GM10266 (cell line): ENCODE results near the gene TMEM135.

Source experiments
- DNase-seq: peaks from one replicate; pipeline ENCODE4 v3.0.0; 2012; ENCODE audit errors: extremely low spot score
- TF ChIP-seq, protein P1 (sequence below): IDR thresholded peaks from 2 replicates; pipeline ENCODE4 v1.5.1; 2012; ENCODE audit warnings: mild to moderate bottlenecking, low read depth; ENCODE audit not compliant: control insufficient read depth, insufficient read depth; ENCODE audit errors: missing control alignments

The TMEM135 gene

DNA sequence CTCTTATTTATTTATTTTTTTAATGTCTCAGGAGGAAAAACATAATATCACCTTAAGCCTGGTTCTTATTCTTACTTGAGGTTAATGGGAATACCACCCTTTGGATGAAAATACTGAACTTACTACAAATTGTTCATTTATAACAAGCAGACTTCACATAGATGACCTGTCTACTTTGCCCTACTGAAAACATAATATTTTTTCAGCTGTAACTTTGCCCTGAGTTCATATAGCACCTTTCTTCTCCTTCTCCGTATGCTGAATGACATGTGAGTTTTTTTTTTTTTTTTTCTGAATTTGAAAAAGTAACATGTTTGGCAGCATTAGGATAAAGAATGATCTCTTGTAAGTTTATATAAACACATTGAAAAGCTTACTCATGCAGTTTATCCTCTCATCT lies 186.8 kb downstream of the TMEM135 start:
- DNase-seq, result no peak

GRCh38 chr11:87228820-87229219 lies 191.1 kb downstream of the TMEM135 start:
- TF ChIP-seq, protein P1, sequence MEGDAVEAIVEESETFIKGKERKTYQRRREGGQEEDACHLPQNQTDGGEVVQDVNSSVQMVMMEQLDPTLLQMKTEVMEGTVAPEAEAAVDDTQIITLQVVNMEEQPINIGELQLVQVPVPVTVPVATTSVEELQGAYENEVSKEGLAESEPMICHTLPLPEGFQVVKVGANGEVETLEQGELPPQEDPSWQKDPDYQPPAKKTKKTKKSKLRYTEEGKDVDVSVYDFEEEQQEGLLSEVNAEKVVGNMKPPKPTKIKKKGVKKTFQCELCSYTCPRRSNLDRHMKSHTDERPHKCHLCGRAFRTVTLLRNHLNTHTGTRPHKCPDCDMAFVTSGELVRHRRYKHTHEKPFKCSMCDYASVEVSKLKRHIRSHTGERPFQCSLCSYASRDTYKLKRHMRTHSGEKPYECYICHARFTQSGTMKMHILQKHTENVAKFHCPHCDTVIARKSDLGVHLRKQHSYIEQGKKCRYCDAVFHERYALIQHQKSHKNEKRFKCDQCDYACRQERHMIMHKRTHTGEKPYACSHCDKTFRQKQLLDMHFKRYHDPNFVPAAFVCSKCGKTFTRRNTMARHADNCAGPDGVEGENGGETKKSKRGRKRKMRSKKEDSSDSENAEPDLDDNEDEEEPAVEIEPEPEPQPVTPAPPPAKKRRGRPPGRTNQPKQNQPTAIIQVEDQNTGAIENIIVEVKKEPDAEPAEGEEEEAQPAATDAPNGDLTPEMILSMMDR, result no peak

More for the DNA sequence above, 186.8 kb downstream of the TMEM135 start:
- TF ChIP-seq, protein P1, result no peak

GRCh38 chr11:87230995-87231394 lies 193.3 kb downstream of the TMEM135 start:
- DNase-seq, result no peak
- TF ChIP-seq, protein P1, result no peak

More at GRCh38 chr11:87228820-87229219, 191.1 kb downstream of the TMEM135 start:
- DNase-seq, result no peak

DNA sequence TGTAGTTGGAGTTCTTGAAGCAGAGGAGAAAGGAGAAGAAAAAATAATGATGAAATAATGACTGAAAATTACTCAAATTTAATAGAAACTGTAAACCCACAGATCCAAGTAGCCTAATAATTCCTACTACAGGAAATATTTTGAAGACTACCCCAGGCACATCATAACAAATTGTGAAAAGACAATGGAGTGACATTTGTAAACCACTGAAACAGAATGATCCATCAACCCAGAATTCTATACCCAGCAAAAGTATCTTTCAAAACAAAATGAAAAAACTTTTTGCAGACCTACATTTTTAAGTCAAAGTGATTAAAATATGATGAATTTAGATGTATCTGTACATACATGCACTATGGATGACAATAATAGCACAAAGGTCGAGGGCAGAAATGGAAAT lies 194.6 kb downstream of the TMEM135 start:
- DNase-seq, result no peak
- TF ChIP-seq, protein P1, result no peak

DNA sequence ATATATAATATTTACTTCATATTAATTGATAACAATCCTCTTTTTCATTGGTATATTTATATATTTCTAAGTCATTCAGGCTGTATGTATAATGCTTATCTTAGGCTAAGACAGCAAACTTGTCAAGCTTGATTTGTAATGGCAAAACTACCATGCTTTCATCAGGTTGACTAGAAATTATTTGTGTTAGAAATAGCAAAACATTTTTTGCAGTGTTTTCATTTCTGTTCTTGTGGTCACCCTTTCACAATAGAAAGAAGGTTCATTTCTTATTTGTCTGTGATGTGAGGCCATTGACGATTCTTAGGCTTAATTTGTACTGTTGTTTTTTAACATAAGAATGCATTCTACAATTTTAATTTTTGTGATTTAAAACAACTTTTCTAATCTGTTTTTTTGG lies 197.6 kb downstream of the TMEM135 start:
- DNase-seq, result no peak
- TF ChIP-seq, protein P1, result no peak

GRCh38 chr11:87236368-87236767 lies 198.6 kb downstream of the TMEM135 start:
- DNase-seq, result no peak
- TF ChIP-seq, protein P1, result no peak

- no peak for DNase-seq
- TF ChIP-seq, protein P1, result no peak
Measured at GRCh38 chr11:87239001-87239400, 201.3 kb downstream of the TMEM135 start.
